ENCODE measurements around the gene DAPK1.

- TF ChIP-seq, protein P1, sequence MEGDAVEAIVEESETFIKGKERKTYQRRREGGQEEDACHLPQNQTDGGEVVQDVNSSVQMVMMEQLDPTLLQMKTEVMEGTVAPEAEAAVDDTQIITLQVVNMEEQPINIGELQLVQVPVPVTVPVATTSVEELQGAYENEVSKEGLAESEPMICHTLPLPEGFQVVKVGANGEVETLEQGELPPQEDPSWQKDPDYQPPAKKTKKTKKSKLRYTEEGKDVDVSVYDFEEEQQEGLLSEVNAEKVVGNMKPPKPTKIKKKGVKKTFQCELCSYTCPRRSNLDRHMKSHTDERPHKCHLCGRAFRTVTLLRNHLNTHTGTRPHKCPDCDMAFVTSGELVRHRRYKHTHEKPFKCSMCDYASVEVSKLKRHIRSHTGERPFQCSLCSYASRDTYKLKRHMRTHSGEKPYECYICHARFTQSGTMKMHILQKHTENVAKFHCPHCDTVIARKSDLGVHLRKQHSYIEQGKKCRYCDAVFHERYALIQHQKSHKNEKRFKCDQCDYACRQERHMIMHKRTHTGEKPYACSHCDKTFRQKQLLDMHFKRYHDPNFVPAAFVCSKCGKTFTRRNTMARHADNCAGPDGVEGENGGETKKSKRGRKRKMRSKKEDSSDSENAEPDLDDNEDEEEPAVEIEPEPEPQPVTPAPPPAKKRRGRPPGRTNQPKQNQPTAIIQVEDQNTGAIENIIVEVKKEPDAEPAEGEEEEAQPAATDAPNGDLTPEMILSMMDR (IDR thresholded peaks at IDR 0.05; ENCODE audit: poor library complexity): no peak
- TF ChIP-seq EZH2phosphoT487 (IDR thresholded peaks at IDR 0.05; ENCODE audit: low read depth, severe bottlenecking, unreplicated experiment): no peak
These were observed 142.3 kb downstream of the DAPK1 start for GRCh38 chr9:87639949-87640348.
